Measurements from ENCODE around the gene GNA12.

GNA12 gene

GRCh38 chr7:2878306-2878705 is 34.2 kb upstream of the GNA12 start:
- H3K27ac ChIP-seq (ENCODE audit: low read depth, low read length): no peak overlapping the region
- H3K9ac ChIP-seq (ENCODE audit: low read length): no peak overlapping the region
- H3K4me3 ChIP-seq (ENCODE audit: low read length): no peak overlapping the region
- H3K27me3 ChIP-seq (ENCODE audit: control insufficient read depth, insufficient read depth, low read length): peaks cover 2% of the 10 kb centered on the region
- H3K36me3 ChIP-seq (ENCODE audit: control insufficient read depth, insufficient read depth, low read length): no peaks in the 10 kb centered on the region
- no peaks in the 10 kb centered on the region for H3K4me1 ChIP-seq (ENCODE audit: control insufficient read depth, insufficient read depth, low read length)

GRCh38 chr7:2876031-2876731 is 32.1 kb upstream of the GNA12 start:
- Histone ChIP-seq H3K4me1 (ENCODE audit: control insufficient read depth, insufficient read depth, low read length) (no peaks in the 10 kb centered on the region), H3K9ac (ENCODE audit: low read length) (no peak overlapping the region), H3K36me3 (ENCODE audit: control insufficient read depth, insufficient read depth, low read length) (no peaks in the 10 kb centered on the region), H3K27ac (ENCODE audit: low read depth, low read length) (no peak overlapping the region), H3K4me3 (ENCODE audit: low read length) (no peak overlapping the region), H3K27me3 (ENCODE audit: control insufficient read depth, insufficient read depth, low read length) (peaks cover 2% of the 10 kb centered on the region)

DNA sequence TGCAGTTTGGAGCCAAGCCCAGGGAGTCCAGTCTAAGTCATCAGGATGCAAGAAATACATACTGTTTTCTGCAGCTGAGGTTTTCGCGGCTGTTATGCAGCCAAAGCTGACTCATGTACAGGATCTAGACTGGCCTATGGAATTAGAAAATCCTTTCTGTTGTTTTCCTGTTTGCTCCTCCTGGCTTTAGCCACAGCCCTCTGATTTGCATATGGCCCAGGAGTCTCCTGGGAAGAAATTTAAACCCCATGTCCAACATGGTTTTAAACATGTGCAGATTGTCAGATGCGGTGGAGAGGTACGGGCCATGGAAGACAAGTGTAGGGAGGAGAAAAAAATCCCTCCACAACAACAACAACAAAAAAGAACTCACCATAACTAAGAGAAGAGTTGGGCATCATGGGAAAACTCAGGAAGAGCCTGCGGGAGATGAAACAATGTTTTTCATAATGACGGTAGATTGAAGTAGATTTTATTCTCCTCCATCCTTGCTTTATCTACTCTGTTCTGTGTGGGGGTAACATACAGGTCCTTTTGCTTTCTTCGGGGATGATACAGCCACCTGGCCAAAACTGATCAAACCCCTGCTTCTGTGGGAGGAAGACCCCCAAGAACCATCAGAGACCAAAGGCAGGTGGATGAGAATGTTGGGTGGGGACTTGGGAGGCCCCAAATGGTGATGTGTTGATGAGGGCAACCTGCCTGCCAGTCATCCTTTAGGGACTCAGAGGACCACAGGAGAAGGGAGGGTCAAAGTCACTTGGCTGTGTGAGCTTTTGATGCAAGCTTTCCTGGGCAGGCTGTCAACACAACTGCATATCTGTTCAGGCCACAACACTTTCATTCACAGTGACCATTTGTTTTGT is 29.8 kb upstream of the GNA12 start:
- Histone ChIP-seq H3K27ac (ENCODE audit: low read depth, low read length) (no peak overlapping the region), H3K4me3 (ENCODE audit: low read length) (no peak overlapping the region), H3K9ac (ENCODE audit: low read length) (no peak overlapping the region), H3K27me3 (ENCODE audit: control insufficient read depth, insufficient read depth, low read length) (peaks cover 2% of the 10 kb centered on the region), H3K36me3 (ENCODE audit: control insufficient read depth, insufficient read depth, low read length) (no peaks in the 10 kb centered on the region), H3K4me1 (ENCODE audit: control insufficient read depth, insufficient read depth, low read length) (no peaks in the 10 kb centered on the region)

GRCh38 chr7:2873146-2873545 is 29.0 kb upstream of the GNA12 start:
- no peak overlapping the region for H3K9ac ChIP-seq (ENCODE audit: low read length)
- no peak overlapping the region for H3K27ac ChIP-seq (ENCODE audit: low read depth, low read length)

GRCh38 chr7:2872296-2872874 is 28.3 kb upstream of the GNA12 start:
- Histone ChIP-seq H3K36me3 (ENCODE audit: control insufficient read depth, insufficient read depth, low read length) (no peaks in the 10 kb centered on the region), H3K27me3 (ENCODE audit: control insufficient read depth, insufficient read depth, low read length) (peaks cover 2% of the 10 kb centered on the region), H3K9ac (ENCODE audit: low read length) (no peak overlapping the region), H3K4me3 (ENCODE audit: low read length) (no peak overlapping the region), H3K27ac (ENCODE audit: low read depth, low read length) (no peak overlapping the region), H3K4me1 (ENCODE audit: control insufficient read depth, insufficient read depth, low read length) (no peaks in the 10 kb centered on the region)

More at GRCh38 chr7:2873146-2873545, 29.0 kb upstream of the GNA12 start:
- H3K4me3 ChIP-seq (ENCODE audit: low read length): no peak overlapping the region
- H3K36me3 ChIP-seq (ENCODE audit: control insufficient read depth, insufficient read depth, low read length): no peaks in the 10 kb centered on the region
- peaks cover 2% of the 10 kb centered on the region for H3K27me3 ChIP-seq (ENCODE audit: control insufficient read depth, insufficient read depth, low read length)
- H3K4me1 ChIP-seq (ENCODE audit: control insufficient read depth, insufficient read depth, low read length): no peaks in the 10 kb centered on the region

GRCh38 chr7:2870471-2870931 is 26.4 kb upstream of the GNA12 start:
- no peak overlapping the region for H3K27ac ChIP-seq (ENCODE audit: low read depth, low read length)
- no peaks in the 10 kb centered on the region for H3K36me3 ChIP-seq (ENCODE audit: control insufficient read depth, insufficient read depth, low read length)
- H3K4me1 ChIP-seq (ENCODE audit: control insufficient read depth, insufficient read depth, low read length): no peaks in the 10 kb centered on the region
- H3K27me3 ChIP-seq (ENCODE audit: control insufficient read depth, insufficient read depth, low read length): peaks cover 2% of the 10 kb centered on the region
- H3K4me3 ChIP-seq (ENCODE audit: low read length): no peak overlapping the region
- no peak overlapping the region for H3K9ac ChIP-seq (ENCODE audit: low read length)

- Histone ChIP-seq H3K9ac (ENCODE audit: low read length) (no peak overlapping the region), H3K4me1 (ENCODE audit: control insufficient read depth, insufficient read depth, low read length) (no peaks in the 10 kb centered on the region), H3K36me3 (ENCODE audit: control insufficient read depth, insufficient read depth, low read length) (no peaks in the 10 kb centered on the region), H3K4me3 (ENCODE audit: low read length) (peak overlapping the region; percentile 32), H3K27ac (ENCODE audit: low read depth, low read length) (no peak overlapping the region), H3K27me3 (ENCODE audit: control insufficient read depth, insufficient read depth, low read length) (no peaks in the 10 kb centered on the region)
Observed at GRCh38 chr7:2869981-2870380, 25.9 kb upstream of the GNA12 start.

DNA sequence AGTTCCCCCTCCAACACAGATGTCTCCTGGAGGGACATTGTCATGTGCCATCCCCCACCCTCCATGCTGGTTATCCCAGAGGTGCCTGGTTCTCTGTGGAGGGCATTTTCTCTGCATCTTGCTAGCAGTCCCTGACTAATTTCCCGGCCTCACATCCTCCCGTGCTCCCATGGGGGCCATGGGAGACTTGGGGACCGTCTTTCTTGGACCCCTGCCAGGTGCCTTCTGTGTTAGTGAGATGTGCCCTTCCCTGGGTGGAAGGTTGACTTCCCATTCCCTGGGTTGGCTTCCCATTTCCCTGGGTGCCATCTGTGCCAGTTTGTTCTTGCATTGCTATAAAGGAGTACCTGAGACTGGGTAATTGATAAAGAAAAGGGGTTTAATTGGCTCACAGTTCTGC is 22.5 kb upstream of the GNA12 start:
- H3K4me3 ChIP-seq (ENCODE audit: low read length): no peak overlapping the region
- H3K27me3 ChIP-seq (ENCODE audit: control insufficient read depth, insufficient read depth, low read length): no peaks in the 10 kb centered on the region
- H3K4me1 ChIP-seq (ENCODE audit: control insufficient read depth, insufficient read depth, low read length): peaks cover 8% of the 10 kb centered on the region
- H3K36me3 ChIP-seq (ENCODE audit: control insufficient read depth, insufficient read depth, low read length): no peaks in the 10 kb centered on the region
- no peak overlapping the region for H3K27ac ChIP-seq (ENCODE audit: low read depth, low read length)
- H3K9ac ChIP-seq (ENCODE audit: low read length): no peak overlapping the region

GRCh38 chr7:2864999-2865670 is 21.0 kb upstream of the GNA12 start:
- H3K36me3 ChIP-seq (ENCODE audit: control insufficient read depth, insufficient read depth, low read length): no peaks in the 10 kb centered on the region
- no peak overlapping the region for H3K4me3 ChIP-seq (ENCODE audit: low read length)
- peaks cover 8% of the 10 kb centered on the region for H3K4me1 ChIP-seq (ENCODE audit: control insufficient read depth, insufficient read depth, low read length)
- H3K27me3 ChIP-seq (ENCODE audit: control insufficient read depth, insufficient read depth, low read length): no peaks in the 10 kb centered on the region
- H3K9ac ChIP-seq (ENCODE audit: low read length): no peak overlapping the region
- no peak overlapping the region for H3K27ac ChIP-seq (ENCODE audit: low read depth, low read length)

DNA sequence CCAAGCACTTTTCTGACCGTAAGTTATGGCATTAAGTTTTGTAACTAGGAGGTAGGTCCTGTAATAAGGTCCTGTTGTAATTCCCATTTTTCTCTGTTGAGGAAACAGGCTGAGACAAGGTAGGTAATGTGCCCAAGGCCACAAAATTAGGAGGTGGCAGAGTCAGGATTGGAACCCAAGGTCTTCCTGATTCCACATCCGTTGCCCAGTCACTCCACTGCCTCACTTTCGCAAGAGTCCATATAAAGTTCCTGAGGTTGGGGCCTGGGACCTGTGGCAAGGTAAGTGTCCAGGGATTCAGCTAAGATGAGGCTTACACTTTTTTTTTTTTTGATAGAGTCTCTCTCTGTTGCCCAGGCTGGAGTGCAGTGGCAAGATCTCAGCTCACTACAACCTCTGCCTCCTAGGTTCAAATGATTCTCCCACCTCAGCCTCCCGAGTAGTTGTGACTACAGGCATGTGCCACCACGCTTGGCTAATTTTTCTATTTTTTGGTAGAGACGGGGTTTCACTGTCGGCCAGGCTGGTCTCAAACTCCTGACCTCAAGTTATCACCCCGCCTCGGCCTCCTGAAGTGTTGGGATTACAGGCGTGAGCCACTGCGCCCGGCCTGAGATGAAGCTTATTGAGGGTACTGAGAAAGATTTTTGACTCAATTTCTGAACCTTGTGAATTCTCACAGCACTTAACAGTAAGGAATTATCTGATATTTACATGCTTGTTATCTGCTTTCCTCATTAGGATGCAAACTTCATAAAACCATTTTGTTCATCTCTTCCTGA is 20.3 kb upstream of the GNA12 start:
- peak overlapping the region; percentile 13 for H3K9ac ChIP-seq (ENCODE audit: low read length)
- no peaks in the 10 kb centered on the region for H3K36me3 ChIP-seq (ENCODE audit: control insufficient read depth, insufficient read depth, low read length)
- no peak overlapping the region for H3K4me3 ChIP-seq (ENCODE audit: low read length)
- peaks cover 8% of the 10 kb centered on the region for H3K4me1 ChIP-seq (ENCODE audit: control insufficient read depth, insufficient read depth, low read length)
- H3K27ac ChIP-seq (ENCODE audit: low read depth, low read length): peak overlapping the region; percentile 60
- no peaks in the 10 kb centered on the region for H3K27me3 ChIP-seq (ENCODE audit: control insufficient read depth, insufficient read depth, low read length)

GRCh38 chr7:2863461-2864066 is 19.5 kb upstream of the GNA12 start:
- no peaks in the 10 kb centered on the region for H3K27me3 ChIP-seq (ENCODE audit: control insufficient read depth, insufficient read depth, low read length)
- H3K27ac ChIP-seq (ENCODE audit: low read depth, low read length): peak overlapping the region; percentile 60
- peaks cover 8% of the 10 kb centered on the region for H3K4me1 ChIP-seq (ENCODE audit: control insufficient read depth, insufficient read depth, low read length)
- H3K4me3 ChIP-seq (ENCODE audit: low read length): no peak overlapping the region
- no peaks in the 10 kb centered on the region for H3K36me3 ChIP-seq (ENCODE audit: control insufficient read depth, insufficient read depth, low read length)
- peak overlapping the region; percentile 13 for H3K9ac ChIP-seq (ENCODE audit: low read length)
